Activated CD4-positive, alpha-beta T cell treated with anti-CD3 and anti-CD28 coated beads, Interleukin-2, amount 50 U/mL, for 48 hours (primary cell): ENCODE measurements around the gene REC8.
A peak's percentile ranks its signal among the peaks of the same experiment; 100 is the strongest.
"Not testable (repeated sequence)": the region's sequence is repeated elsewhere in the genome, so short reads cannot be mapped to it uniquely, and the experiment has no call there.

ENCODE experiments used
- DNase-seq, 2 experiments: peaks; one replicate each; pipeline ENCODE4 v3.0.0-alpha.2; 2020

REC8 gene

GRCh38 chr14:24185026-24185425 is 13.1 kb downstream of the REC8 start:
- no peak for DNase-seq

DNA sequence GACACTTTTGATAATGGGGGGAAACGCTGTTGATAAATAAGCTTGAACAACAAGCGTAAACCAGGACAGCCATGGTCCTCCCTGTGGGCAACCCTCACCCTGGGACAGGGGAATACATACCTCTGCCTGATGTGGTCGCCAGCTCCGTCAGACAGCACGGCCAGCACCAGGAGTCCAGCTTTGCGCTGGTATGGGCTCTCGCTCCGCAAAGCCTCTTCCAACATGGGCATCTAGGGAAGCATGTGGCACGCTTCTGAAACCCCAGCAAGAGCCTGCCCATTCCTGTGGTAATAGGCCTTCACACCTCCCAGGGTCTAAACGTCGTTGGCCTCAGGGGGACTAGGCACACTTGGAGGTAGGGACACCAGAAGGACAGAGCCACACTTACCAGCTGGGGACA is 13.9 kb downstream of the REC8 start:
- no peak for DNase-seq

GRCh38 chr14:24186831-24187538 is 15.1 kb downstream of the REC8 start:
- no peak for DNase-seq

DNA sequence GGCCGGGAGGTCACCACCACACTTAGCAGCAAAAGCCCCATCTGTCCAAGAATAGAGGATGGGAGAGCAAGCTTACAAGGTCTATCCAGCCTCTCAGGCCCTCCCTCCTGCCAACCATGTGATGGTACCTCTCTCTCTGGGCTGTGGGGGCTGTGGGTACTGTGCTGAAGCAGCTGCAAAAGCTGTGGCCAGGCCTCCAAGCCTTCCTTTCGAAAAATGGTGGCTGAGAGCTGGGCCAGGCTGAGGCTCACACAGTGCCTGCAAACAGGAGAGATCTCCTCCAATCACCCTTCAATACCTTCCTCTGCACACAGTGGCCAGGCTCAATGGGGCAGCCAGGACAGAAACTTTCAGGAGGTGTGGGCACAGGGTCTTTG is 15.6 kb downstream of the REC8 start:
- no peak for DNase-seq

DNA sequence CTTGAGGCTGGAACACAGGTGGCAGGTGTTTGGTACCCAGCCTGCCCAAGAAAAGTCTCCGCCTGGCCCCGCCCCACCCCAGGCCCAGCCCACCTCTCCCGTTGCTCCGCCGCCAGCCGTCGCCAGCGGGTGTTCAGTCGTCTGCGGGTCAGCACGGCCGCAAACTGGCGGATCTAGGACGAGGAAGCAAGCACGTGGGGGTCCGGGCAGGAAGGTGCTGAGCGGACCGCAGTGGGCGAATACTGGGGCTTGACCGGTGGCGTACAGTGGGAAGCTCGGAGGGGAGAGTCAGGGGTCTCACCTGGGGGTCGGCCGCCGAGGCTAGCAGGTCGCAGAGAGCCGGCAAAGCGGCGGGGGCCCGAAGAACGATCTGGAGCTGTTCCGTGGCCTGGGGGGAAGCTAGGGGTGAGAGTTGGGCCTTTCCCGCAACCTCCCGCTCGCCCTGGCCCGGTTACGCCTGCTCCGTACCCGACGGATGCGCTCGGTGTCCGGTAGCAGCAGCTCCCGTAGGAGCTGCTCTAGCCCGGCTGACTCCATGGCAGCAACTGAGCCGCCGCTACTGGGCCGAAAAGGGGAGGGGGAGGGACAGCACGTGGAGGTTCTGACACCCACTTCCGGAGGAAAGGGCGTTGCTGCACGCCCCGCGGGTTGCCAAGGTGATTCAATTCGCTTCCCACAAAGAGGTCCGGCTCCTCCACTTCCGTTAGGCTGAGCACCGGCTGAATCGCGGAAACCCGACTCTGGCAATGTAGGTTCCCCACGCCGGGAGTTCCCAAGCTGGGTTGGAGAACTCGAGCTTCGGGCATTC is 16.6 kb downstream of the REC8 start, which contains the start of gene IPO4:
Gene IPO4, minus strand, starts transcription at position 566 of the 808 bp plus-strand sequence. Its CDS starts 29 bp downstream, at position 537.
- DNase-seq = peak; percentile 94 to 95

GRCh38 chr14:24189059-24189375 is 17.1 kb downstream of the REC8 start:
- DNase-seq = no peak

DNA sequence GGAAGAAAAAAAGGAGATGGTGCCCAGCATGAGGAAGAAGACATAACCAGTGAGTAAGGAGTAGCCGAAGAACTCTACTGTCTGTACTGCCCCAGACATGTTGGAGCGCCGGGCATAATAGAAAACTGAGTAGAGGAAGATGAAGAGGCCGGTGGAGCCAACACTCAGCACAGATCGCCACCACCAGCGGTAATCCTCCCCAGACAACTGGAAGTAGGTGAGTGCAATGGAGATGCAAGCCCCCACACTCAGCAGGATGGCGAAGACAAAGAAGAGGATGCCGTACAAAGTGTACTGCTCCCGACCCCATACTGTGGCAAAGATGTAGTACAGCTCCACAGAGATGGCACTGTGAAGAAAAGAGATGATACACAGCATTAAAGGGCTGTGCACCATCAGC is 17.6 kb downstream of the REC8 start:
- DNase-seq = no peak

DNA sequence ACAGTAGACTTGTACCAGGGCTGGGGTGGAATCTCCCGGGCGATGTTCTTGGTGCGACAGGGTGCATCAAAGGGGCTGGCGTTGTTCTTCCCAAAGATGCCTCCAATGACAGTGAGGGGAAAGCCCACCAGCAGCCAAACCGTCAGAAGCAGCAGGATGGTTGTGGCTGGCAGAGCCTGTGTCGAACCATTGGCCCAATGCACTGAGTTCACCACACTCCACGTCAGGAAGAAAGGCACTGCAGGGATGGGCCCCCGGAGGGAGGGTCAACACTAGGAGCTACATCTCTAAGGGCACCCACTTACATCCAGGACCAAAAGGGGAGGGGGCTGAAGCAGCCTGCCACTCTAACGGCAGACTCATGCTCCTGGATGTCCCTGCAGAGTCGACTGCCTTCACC is 18.5 kb downstream of the REC8 start:
- DNase-seq = no peak

GRCh38 chr14:24192933-24193332 is 21.1 kb downstream of the REC8 start:
- no peak for DNase-seq

GRCh38 chr14:24194186-24194872 is 22.4 kb downstream of the REC8 start:
- no peak for DNase-seq

- no peak for DNase-seq
These were observed 22.9 kb downstream of the REC8 start for GRCh38 chr14:24194873-24195185.

DNA sequence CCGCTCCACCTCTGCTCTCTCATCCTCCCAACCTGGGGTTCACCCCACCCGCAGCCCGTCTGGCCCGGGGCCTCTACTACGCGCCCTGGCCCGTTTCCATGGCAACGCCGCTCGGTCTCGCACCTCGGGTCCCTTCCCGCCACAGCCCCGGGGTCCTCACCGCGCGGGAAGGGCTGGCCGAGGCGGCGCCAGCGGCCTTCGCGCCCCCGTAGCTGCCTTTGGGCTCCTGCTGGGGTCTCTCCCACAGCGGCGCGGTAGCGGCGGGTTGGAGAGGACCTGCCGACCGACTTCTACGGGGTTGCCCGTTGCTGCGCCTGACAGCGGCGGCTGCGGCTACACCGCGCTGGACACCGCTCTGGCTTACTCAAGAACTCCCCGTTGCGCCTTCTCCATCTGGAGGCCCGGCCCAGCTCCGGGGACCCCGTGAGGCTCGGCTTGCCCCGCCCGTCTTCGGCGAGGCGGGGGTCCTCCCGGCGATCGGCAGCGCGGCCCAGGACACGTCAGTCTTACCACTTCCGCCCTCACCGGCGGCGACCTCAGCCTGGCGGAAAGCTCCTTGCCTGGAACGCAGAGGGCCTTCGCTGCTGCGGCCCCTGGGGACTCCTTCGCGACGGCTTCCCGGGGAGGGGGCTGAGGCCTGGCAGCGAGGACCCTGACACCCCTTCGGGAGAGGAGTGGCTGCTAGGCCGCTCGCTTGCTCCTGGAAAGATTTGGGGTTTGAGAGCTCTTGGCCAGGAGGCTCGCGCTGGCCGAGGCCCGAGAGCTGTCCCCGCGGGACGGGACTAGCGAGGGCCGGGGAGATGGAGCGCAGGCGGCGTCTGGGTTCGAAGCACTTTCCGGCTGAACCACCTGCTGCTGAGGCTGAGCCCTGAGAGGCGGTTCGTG is 23.5 kb downstream of the REC8 start, which contains the start of gene TM9SF1:
Gene TM9SF1, minus strand, starts transcription at position 256 of the 885 bp plus-strand sequence. CDS start 422 bp downstream, outside the sequence.
- peak; percentile 84 to 86 for DNase-seq

DNA sequence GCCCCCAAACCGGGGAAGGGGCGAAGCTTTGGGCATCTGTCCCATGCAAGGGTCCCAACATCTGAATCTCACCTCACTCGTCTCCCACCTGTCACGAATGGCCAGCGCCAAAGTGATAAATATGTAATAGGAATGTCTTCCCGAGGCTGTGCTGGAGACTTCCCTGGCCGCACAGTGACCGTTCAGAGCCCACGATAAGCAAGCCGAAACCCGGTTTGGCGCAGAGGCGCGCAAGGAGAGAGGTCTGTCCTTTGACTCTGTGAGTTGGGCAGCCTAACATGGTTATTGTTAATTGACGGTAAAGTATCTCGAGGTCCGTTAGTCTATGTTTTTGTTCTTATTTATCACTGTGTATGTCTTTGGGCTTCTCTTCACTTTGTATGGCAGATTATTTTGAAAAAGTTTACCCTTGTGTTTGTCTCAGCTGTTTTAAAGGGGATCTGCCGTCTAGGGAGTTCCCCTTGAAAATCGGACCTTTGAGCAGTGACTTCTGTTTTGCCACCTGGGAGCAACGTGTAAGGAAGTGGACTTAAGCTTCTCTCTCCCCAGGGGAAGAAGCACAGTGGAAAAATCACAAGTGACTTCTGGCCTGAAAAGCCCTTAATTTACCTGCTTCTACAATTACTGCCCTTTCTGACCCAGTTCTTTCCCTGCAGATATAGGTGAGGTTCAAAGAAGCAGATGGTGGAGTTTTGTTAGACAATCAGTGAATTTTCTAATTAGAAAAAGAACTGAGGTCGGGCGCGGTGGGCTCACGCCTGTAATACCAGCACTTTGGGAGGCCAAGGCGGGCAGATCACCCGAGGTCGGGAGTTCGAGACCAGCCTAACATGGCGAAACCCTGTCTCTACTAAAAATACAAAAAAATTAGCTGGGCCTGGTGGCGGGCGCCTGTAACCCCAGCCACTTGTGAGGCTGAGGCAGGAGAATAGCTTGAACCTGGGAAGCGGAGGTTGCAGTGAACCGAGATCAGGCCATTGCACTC is 24.5 kb downstream of the REC8 start:
- DNase-seq = no peak

DNA sequence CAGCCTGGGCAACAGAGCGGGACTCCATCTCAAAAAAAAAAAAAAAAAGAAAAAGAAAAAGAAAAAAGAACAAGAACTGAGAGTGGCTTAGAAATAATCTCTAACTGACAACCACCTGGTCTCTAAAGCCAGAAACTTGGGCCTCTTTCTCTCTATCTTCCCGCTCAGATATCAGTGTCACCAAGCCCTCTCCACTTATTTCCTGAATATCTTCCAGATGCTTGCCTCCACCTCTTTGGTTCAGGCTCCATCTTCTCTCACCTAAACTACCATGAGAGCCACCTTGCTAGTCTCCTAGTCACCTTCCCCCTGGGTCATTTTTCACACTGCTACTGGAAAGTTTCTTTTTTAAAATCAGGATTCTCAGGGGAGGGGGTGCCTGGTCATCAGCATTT is 25.2 kb downstream of the REC8 start:
- no peak for DNase-seq

DNA sequence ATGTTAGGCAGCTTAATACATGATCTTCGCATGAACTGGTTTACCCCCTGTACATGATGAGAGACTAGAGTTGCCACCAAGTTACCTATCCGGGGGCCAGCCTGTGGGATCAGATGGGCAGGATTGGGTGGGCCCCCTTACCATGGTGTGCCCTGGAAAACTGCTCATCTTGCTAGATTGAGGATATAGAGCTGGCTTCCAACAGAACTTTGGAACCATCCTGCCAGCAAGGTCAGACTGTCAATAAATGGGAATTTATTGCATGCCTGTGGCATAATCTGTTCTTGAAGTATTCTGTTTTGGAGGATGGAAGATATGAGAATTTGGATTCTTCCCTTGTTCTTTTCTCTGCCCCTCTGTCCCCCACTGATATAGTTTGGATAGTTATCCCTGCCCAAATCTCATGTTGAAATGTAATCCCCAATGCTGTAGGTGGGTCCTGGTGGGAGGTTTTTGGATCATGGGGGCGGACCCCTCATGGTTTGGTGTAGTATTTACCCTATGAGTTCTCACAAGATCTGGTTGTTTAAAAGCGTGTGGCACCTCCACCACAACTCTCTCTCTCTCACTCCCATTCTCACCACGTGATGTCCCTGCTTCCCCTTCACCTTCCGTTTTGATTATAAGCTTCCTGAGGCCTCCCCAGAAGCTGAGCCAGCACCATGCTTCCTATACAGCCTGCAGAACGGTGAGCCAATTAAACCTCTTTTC is 27.1 kb downstream of the REC8 start:
- DNase-seq = no peak

GRCh38 chr14:24202538-24202937 is 30.7 kb downstream of the REC8 start:
- not testable (repeated sequence) for DNase-seq

GRCh38 chr14:24203249-24203886 is 31.5 kb downstream of the REC8 start:
- not testable (repeated sequence) for DNase-seq

GRCh38 chr14:24204163-24205146 is 32.6 kb downstream of the REC8 start:
- DNase-seq = no peak
